Neural cell (in vitro differentiated cells): ENCODE measurements around the gene EP400. TPM values are rescaled to one million over a fixed set of nuclear protein-coding genes. Genes with fewer than 3 reads are reported as not detected.

Source experiments
- H2AFZ ChIP-seq: fragments of 200-600, 300-800 bp; sonication (generic), shearing (Covaris generic); 2 replicates; pipeline ENCODE4 v1.6.0; 2014; ENCODE audit warnings: low read depth, mild to moderate bottlenecking, antibody characterized with exemption, low read length, moderate library complexity
- H3F3A ChIP-seq: fragments of 200-600 bp; shearing (Covaris generic); 2 replicates; pipeline ENCODE4 v1.6.1; 2016; ENCODE audit warnings: mild to moderate bottlenecking, moderate library complexity, mixed read lengths, antibody characterized with exemption, low read length; ENCODE audit not compliant: insufficient read depth, poor library complexity, severe bottlenecking
- H3K27ac ChIP-seq: fragments of 200-600, 300-800 bp; sonication (generic), shearing (Covaris generic); 2 replicates; pipeline ENCODE4 v1.5.1; 2014; ENCODE audit warnings: mild to moderate bottlenecking, low read length, moderate library complexity
- H3K27me3 ChIP-seq: fragments of 300-800, 200-600 bp; sonication (generic), shearing (Covaris generic); 2 replicates; pipeline ENCODE4 v1.6.0; 2014; ENCODE audit warnings: mild to moderate bottlenecking, low read depth, low read length, moderate library complexity; ENCODE audit not compliant: insufficient read depth
- H3K36me3 ChIP-seq: fragments of 300-800, 200-600 bp; sonication (generic), shearing (Covaris generic); 2 replicates; pipeline ENCODE4 v1.5.1; 2014; ENCODE audit warnings: mild to moderate bottlenecking, antibody characterized with exemption, low read length, moderate library complexity; ENCODE audit not compliant: insufficient read depth
- H3K4me2 ChIP-seq: fragments of 300-800, 200-600 bp; sonication (generic), shearing (Covaris generic); 2 replicates; pipeline ENCODE4 v1.6.0; 2014; ENCODE audit warnings: mild to moderate bottlenecking, low read length
- H3K4me3 ChIP-seq: fragments of 300-800, 200-600 bp; sonication (generic), shearing (Covaris generic); 2 replicates; pipeline ENCODE4 v1.5.1; 2014; ENCODE audit warnings: mild to moderate bottlenecking, low read length, moderate library complexity
- H3K79me2 ChIP-seq: fragments of 200-600 bp; shearing (Covaris generic); replicated peaks from 2 replicates; pipeline ENCODE4 v1.6.0; 2014; ENCODE audit warnings: mild to moderate bottlenecking, low read length, moderate library complexity; ENCODE audit not compliant: insufficient read depth
- H3K9ac ChIP-seq: fragments of 300-800, 200-600 bp; sonication (generic), shearing (Covaris generic); 2 replicates; pipeline ENCODE4 v1.6.1; 2016; ENCODE audit warnings: mild to moderate bottlenecking, low read length, mixed read lengths
- H3K9me2 ChIP-seq: fragments of 200-600 bp; shearing (Covaris generic); 2 replicates; pipeline ENCODE4 v1.6.1; 2016; ENCODE audit warnings: mild to moderate bottlenecking, low read length, mixed read lengths; ENCODE audit not compliant: insufficient read depth
- H3K9me3 ChIP-seq: fragments of 200-600, 300-800 bp; sonication (generic), shearing (Covaris generic); 2 replicates; pipeline ENCODE4 v1.6.1; 2016; ENCODE audit warnings: mild to moderate bottlenecking, mixed run types, low read length, moderate library complexity, mixed read lengths
- H4K20me1 ChIP-seq: fragments of 200-600 bp; shearing (Covaris generic); 2 replicates; pipeline ENCODE4 v1.6.1; 2016; ENCODE audit warnings: mild to moderate bottlenecking, mixed run types; ENCODE audit not compliant: insufficient read depth
- EP300 ChIP-seq: fragments of 450-650 bp; conservative IDR thresholded peaks from 2 replicates; pipeline ENCODE4 v1.6.1; 2014; ENCODE audit warnings: antibody characterized with exemption, mild to moderate bottlenecking, moderate library complexity; ENCODE audit not compliant: poor library complexity, severe bottlenecking
- EZH2 ChIP-seq: fragments of 200-600, 300-800 bp; shearing (Covaris generic), sonication (generic); IDR thresholded peaks from 2 replicates; pipeline ENCODE4 v1.6.1; 2014; ENCODE audit warnings: antibody characterized with exemption, low read length, borderline replicate concordance, mild to moderate bottlenecking; ENCODE audit not compliant: insufficient read depth, poor library complexity, severe bottlenecking
- MXI1 ChIP-seq: fragments of 450-650 bp; conservative IDR thresholded peaks from 2 replicates; pipeline ENCODE4 v1.6.1; 2014; ENCODE audit warnings: antibody characterized with exemption, mild to moderate bottlenecking; ENCODE audit not compliant: poor library complexity, severe bottlenecking
- POLR2AphosphoS5 ChIP-seq: IDR thresholded peaks from 2 replicates; pipeline ENCODE4 v1.6.1; 2012
- RAD21 ChIP-seq: fragments of 450-650 bp; conservative IDR thresholded peaks from 2 replicates; pipeline ENCODE4 v1.6.1; 2014; ENCODE audit warnings: antibody characterized with exemption, mild to moderate bottlenecking, moderate library complexity
- SMC3 ChIP-seq: fragments of 450-650 bp; conservative IDR thresholded peaks from 2 replicates; pipeline ENCODE4 v1.6.1; 2014; ENCODE audit warnings: antibody characterized with exemption, mild to moderate bottlenecking, moderate library complexity; ENCODE audit not compliant: poor library complexity
- TAF1 ChIP-seq: IDR thresholded peaks from 2 replicates; pipeline ENCODE4 v1.6.1; 2012; ENCODE audit warnings: low read depth
- polyA plus RNA-seq: library from polyadenylated mRNA; depleted of rRNA; stranded (reverse); fragments of >200 nt; gene quantifications from 2 replicates; pipeline ENCODE4 v1.2.3, GENCODE V29; 2014
- TF ChIP-seq, protein P1 (sequence below): fragments of 450-650 bp; IDR thresholded peaks from 2 replicates; pipeline ENCODE4 v1.5.1; 2014; ENCODE audit warnings: antibody characterized with exemption, mild to moderate bottlenecking, moderate library complexity; ENCODE audit not compliant: poor library complexity, severe bottlenecking
- TF ChIP-seq, protein P2 (sequence below): IDR thresholded peaks from 2 replicates; pipeline ENCODE4 v1.6.1; 2012; ENCODE audit warnings: borderline replicate concordance

Gene EP400
- polyA plus RNA-seq, 1 donor from 2014 or later = 19.4 TPM

DNA sequence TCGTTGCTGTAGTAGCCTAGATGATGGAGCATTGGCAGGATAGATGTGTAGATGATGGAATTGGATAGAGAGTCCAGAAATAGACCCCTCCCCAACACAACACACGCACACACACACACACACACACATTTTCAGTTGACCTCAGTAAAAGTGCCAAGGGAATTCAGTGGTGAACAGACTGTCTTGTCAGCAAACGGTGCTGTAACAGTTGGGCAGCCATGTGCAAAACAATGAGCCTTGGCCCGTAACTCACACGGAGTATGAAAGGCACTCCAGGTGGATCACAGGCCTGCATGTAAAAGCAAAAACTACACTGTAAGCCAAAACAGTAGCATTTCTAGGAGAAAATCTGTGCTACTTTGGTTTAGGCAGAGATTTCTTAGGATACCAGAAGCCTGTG is 106.6 kb downstream of the EP400 start:
- no peak overlapping the region for H3K4me3 ChIP-seq
- H3K4me2 ChIP-seq = no peak overlapping the region
- peaks cover 10% of the 10 kb centered on the region for H3K36me3 ChIP-seq
- no peaks in the 10 kb centered on the region for H3F3A ChIP-seq
- no peak overlapping the region for H3K9ac ChIP-seq
- no peaks in the 10 kb centered on the region for H3K27me3 ChIP-seq
- H3K79me2 ChIP-seq = no peaks in the 10 kb centered on the region
- H4K20me1 ChIP-seq = no peaks in the 10 kb centered on the region
- H3K27ac ChIP-seq = no peak overlapping the region
- no peaks in the 10 kb centered on the region for H3K9me3 ChIP-seq
- no peaks in the 10 kb centered on the region for H3K9me2 ChIP-seq
- no peak for TF ChIP-seq TAF1
- TF ChIP-seq SMC3 = no peak
- TF ChIP-seq, protein P1, sequence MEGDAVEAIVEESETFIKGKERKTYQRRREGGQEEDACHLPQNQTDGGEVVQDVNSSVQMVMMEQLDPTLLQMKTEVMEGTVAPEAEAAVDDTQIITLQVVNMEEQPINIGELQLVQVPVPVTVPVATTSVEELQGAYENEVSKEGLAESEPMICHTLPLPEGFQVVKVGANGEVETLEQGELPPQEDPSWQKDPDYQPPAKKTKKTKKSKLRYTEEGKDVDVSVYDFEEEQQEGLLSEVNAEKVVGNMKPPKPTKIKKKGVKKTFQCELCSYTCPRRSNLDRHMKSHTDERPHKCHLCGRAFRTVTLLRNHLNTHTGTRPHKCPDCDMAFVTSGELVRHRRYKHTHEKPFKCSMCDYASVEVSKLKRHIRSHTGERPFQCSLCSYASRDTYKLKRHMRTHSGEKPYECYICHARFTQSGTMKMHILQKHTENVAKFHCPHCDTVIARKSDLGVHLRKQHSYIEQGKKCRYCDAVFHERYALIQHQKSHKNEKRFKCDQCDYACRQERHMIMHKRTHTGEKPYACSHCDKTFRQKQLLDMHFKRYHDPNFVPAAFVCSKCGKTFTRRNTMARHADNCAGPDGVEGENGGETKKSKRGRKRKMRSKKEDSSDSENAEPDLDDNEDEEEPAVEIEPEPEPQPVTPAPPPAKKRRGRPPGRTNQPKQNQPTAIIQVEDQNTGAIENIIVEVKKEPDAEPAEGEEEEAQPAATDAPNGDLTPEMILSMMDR = no peak
- TF ChIP-seq, protein P2, sequence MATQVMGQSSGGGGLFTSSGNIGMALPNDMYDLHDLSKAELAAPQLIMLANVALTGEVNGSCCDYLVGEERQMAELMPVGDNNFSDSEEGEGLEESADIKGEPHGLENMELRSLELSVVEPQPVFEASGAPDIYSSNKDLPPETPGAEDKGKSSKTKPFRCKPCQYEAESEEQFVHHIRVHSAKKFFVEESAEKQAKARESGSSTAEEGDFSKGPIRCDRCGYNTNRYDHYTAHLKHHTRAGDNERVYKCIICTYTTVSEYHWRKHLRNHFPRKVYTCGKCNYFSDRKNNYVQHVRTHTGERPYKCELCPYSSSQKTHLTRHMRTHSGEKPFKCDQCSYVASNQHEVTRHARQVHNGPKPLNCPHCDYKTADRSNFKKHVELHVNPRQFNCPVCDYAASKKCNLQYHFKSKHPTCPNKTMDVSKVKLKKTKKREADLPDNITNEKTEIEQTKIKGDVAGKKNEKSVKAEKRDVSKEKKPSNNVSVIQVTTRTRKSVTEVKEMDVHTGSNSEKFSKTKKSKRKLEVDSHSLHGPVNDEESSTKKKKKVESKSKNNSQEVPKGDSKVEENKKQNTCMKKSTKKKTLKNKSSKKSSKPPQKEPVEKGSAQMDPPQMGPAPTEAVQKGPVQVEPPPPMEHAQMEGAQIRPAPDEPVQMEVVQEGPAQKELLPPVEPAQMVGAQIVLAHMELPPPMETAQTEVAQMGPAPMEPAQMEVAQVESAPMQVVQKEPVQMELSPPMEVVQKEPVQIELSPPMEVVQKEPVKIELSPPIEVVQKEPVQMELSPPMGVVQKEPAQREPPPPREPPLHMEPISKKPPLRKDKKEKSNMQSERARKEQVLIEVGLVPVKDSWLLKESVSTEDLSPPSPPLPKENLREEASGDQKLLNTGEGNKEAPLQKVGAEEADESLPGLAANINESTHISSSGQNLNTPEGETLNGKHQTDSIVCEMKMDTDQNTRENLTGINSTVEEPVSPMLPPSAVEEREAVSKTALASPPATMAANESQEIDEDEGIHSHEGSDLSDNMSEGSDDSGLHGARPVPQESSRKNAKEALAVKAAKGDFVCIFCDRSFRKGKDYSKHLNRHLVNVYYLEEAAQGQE = no peak
- H2AFZ ChIP-seq = no peak overlapping the region

DNA sequence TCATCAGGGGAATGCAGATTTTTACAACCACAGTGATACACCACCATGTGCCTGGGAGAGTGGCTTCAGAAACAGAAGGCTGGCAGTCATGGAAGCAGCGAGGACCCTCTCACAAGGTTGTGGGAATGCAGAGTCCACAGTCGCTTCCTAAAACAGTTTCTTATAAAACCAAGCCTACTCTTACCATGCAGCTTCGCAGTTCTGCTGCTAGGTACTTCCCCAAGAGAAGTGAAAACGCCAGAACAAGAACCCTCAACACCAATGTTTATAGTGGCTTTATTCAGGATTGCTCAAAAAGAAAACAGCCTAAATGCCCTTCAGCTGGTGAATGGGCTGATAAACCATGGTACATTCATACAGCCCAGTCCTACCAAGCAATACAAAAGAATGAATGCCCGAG is 107.2 kb downstream of the EP400 start:
- Histone ChIP-seq H3K27me3 (no peaks in the 10 kb centered on the region), H3F3A (no peaks in the 10 kb centered on the region), H4K20me1 (no peaks in the 10 kb centered on the region), H3K79me2 (no peaks in the 10 kb centered on the region), H3K9ac (no peak overlapping the region), H3K27ac (no peak overlapping the region), H3K36me3 (peaks cover 10% of the 10 kb centered on the region), H3K4me3 (no peak overlapping the region), H3K4me2 (no peak overlapping the region), H2AFZ (no peak overlapping the region), H3K9me3 (no peaks in the 10 kb centered on the region), H3K9me2 (no peaks in the 10 kb centered on the region)
- TF ChIP-seq SMC3 (no peak), MXI1 (no peak), EP300 (no peak), TAF1 (no peak), RAD21 (no peak), EZH2 (no peak), POLR2AphosphoS5 (no peak)
- TF ChIP-seq, protein P2 = no peak
- TF ChIP-seq, protein P1 = no peak
